ENCODE measurements around the gene TMEM219.
"Not testable (repeated sequence)": the region's sequence is repeated elsewhere in the genome, so short reads cannot be mapped to it uniquely, and the experiment has no call there.

The TMEM219 gene

GRCh38 chr16:29951625-29952365, 10.1 kb upstream of the TMEM219 start:
- TF ChIP-seq EZH2phosphoT487 (IDR thresholded peaks at IDR 0.05; ENCODE audit: borderline replicate concordance): no peak
- TF ChIP-seq, protein P1, sequence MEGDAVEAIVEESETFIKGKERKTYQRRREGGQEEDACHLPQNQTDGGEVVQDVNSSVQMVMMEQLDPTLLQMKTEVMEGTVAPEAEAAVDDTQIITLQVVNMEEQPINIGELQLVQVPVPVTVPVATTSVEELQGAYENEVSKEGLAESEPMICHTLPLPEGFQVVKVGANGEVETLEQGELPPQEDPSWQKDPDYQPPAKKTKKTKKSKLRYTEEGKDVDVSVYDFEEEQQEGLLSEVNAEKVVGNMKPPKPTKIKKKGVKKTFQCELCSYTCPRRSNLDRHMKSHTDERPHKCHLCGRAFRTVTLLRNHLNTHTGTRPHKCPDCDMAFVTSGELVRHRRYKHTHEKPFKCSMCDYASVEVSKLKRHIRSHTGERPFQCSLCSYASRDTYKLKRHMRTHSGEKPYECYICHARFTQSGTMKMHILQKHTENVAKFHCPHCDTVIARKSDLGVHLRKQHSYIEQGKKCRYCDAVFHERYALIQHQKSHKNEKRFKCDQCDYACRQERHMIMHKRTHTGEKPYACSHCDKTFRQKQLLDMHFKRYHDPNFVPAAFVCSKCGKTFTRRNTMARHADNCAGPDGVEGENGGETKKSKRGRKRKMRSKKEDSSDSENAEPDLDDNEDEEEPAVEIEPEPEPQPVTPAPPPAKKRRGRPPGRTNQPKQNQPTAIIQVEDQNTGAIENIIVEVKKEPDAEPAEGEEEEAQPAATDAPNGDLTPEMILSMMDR (conservative IDR thresholded peaks at IDR 0.05; ENCODE audit: low read length): no peak
- H3K9ac ChIP-seq (ENCODE audit: low read depth, low read length, poor library complexity, severe bottlenecking): no peak overlapping the region
- H3K79me2 ChIP-seq (ENCODE audit: insufficient read depth, low read length): no peaks in the 10 kb centered on the region
- no peaks in the 10 kb centered on the region for H3K36me3 ChIP-seq (ENCODE audit: insufficient read depth, low read length)
- no peaks in the 10 kb centered on the region for H3F3A ChIP-seq (ENCODE audit: low read depth)
- H3K4me1 ChIP-seq (ENCODE audit: insufficient read depth, low read length, poor library complexity, severe bottlenecking): no peaks in the 10 kb centered on the region
- H3K9me3 ChIP-seq (ENCODE audit: insufficient read depth, low read depth, low read length): no peaks in the 10 kb centered on the region; the same call in 1 of the 2 replicates
- H3K27me3 ChIP-seq (ENCODE audit: insufficient read depth, low read length, poor library complexity, severe bottlenecking): no peaks in the 10 kb centered on the region
- H3K4me3 ChIP-seq (ENCODE audit: low read length, poor library complexity, severe bottlenecking): no peak overlapping the region
- no peaks in the 10 kb centered on the region for H4K20me1 ChIP-seq (ENCODE audit: insufficient read depth, low read length, poor library complexity, severe bottlenecking)
- no peaks in the 10 kb centered on the region for H3K9me2 ChIP-seq (replicated peaks; ENCODE audit: low read depth, low read length)
- no peak overlapping the region for H3K4me2 ChIP-seq (ENCODE audit: low read depth, low read length, poor library complexity, severe bottlenecking)
- no peak overlapping the region for H2AFZ ChIP-seq (ENCODE audit: low read length)

DNA sequence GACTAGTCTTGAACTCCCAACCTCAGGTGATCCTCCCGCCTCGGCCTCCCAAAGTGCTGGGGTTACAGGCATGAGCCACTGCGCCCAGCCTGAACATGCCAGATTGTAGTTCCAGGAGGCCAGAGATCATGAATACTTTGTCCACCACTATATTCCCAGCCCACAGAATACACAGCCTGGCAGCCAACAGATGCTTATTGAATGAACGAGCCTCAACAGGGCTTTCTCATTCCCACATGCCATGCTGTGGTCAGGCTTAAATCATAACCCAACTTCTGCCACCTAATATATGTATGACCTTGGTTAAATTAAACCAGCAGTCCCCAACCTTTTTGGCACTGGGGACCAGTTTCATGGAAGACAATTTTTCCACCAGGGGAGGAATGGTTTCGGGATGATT, 3.1 kb upstream of the TMEM219 start:
- H3K36me3 ChIP-seq (ENCODE audit: insufficient read depth, low read length): no peaks in the 10 kb centered on the region
- no peaks in the 10 kb centered on the region for H3K27me3 ChIP-seq (ENCODE audit: insufficient read depth, low read length, poor library complexity, severe bottlenecking)
- no peak overlapping the region for H3K4me3 ChIP-seq (ENCODE audit: low read length, poor library complexity, severe bottlenecking)
- no peak for TF ChIP-seq EZH2phosphoT487 (IDR thresholded peaks at IDR 0.05; ENCODE audit: borderline replicate concordance)
- TF ChIP-seq, protein P1 (conservative IDR thresholded peaks at IDR 0.05; ENCODE audit: low read length): no peak
- no peaks in the 10 kb centered on the region for H4K20me1 ChIP-seq (ENCODE audit: insufficient read depth, low read length, poor library complexity, severe bottlenecking)
- no peak overlapping the region for H3K9ac ChIP-seq (ENCODE audit: low read depth, low read length, poor library complexity, severe bottlenecking)
- no peaks in the 10 kb centered on the region for H3F3A ChIP-seq (ENCODE audit: low read depth)
- H3K4me1 ChIP-seq (ENCODE audit: insufficient read depth, low read length, poor library complexity, severe bottlenecking): peaks cover 19% of the 10 kb centered on the region
- peaks cover 6% of the 10 kb centered on the region for H3K79me2 ChIP-seq (ENCODE audit: insufficient read depth, low read length)
- H3K9me3 ChIP-seq (ENCODE audit: insufficient read depth, low read depth, low read length): no peaks in the 10 kb centered on the region
- H3K4me2 ChIP-seq (ENCODE audit: low read depth, low read length, poor library complexity, severe bottlenecking): no peak overlapping the region
- H2AFZ ChIP-seq (ENCODE audit: low read length): no peak overlapping the region
- no peaks in the 10 kb centered on the region for H3K9me2 ChIP-seq (replicated peaks; ENCODE audit: low read depth, low read length)

GRCh38 chr16:29959293-29959692, 2.6 kb upstream of the TMEM219 start:
- Histone ChIP-seq H3K9me3 (ENCODE audit: insufficient read depth, low read depth, low read length) (no peaks in the 10 kb centered on the region), H3K9ac (ENCODE audit: low read depth, low read length, poor library complexity, severe bottlenecking) (no peak overlapping the region), H3K4me1 (ENCODE audit: insufficient read depth, low read length, poor library complexity, severe bottlenecking) (peaks cover 19% of the 10 kb centered on the region), H2AFZ (ENCODE audit: low read length) (no peak overlapping the region), H3K27me3 (ENCODE audit: insufficient read depth, low read length, poor library complexity, severe bottlenecking) (no peaks in the 10 kb centered on the region), H4K20me1 (ENCODE audit: insufficient read depth, low read length, poor library complexity, severe bottlenecking) (no peaks in the 10 kb centered on the region), H3K9me2 (replicated peaks; ENCODE audit: low read depth, low read length) (no peaks in the 10 kb centered on the region), H3K4me2 (ENCODE audit: low read depth, low read length, poor library complexity, severe bottlenecking) (no peak overlapping the region), H3K36me3 (ENCODE audit: insufficient read depth, low read length) (no peaks in the 10 kb centered on the region), H3F3A (ENCODE audit: low read depth) (no peaks in the 10 kb centered on the region), H3K79me2 (ENCODE audit: insufficient read depth, low read length) (peaks cover 6% of the 10 kb centered on the region), H3K4me3 (ENCODE audit: low read length, poor library complexity, severe bottlenecking) (no peak overlapping the region)
- no peak for TF ChIP-seq EZH2phosphoT487 (IDR thresholded peaks at IDR 0.05; ENCODE audit: borderline replicate concordance)
- TF ChIP-seq, protein P1 (conservative IDR thresholded peaks at IDR 0.05; ENCODE audit: low read length): no peak

DNA sequence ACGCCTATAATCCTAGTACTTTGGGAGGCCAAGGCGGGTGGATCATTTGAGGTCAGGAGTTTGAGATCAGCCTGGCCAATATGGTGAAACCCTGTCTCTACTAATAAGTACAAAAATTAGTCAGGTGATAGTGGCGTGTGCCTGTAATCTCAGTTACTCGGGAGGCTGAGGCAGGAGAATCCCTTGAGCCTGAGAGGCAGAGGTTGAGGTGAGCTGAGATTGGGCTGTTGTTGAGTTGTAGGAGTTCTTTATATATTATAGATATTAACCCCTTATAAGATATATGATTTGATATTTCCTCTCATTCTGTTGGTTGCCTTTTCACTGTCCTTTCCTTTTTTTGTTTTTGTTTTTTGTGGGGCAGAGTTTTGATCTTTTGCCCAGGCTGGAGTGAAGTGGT, 2.1 kb upstream of the TMEM219 start:
- not testable (repeated sequence) for H3K4me3 ChIP-seq (ENCODE audit: low read length, poor library complexity, severe bottlenecking); H3K79me2 ChIP-seq (ENCODE audit: insufficient read depth, low read length); H3K36me3 ChIP-seq (ENCODE audit: insufficient read depth, low read length); H3F3A ChIP-seq (ENCODE audit: low read depth); H4K20me1 ChIP-seq (ENCODE audit: insufficient read depth, low read length, poor library complexity, severe bottlenecking); H3K27me3 ChIP-seq (ENCODE audit: insufficient read depth, low read length, poor library complexity, severe bottlenecking); H3K9me3 ChIP-seq (ENCODE audit: insufficient read depth, low read depth, low read length); H3K9me2 ChIP-seq (replicated peaks; ENCODE audit: low read depth, low read length); H2AFZ ChIP-seq (ENCODE audit: low read length); H3K4me2 ChIP-seq (ENCODE audit: low read depth, low read length, poor library complexity, severe bottlenecking); H3K9ac ChIP-seq (ENCODE audit: low read depth, low read length, poor library complexity, severe bottlenecking)
- H3K4me1 ChIP-seq (ENCODE audit: insufficient read depth, low read length, poor library complexity, severe bottlenecking): peaks cover 19% of the 10 kb centered on the region

Data from Loucy (cell line).